Lung (tissue), 12 donors: Measurements from ENCODE around the gene PWWP2B. TPM values are rescaled to one million over a fixed set of nuclear protein-coding genes. Genes with fewer than 3 reads are reported as not detected.

Experiments used
- ATAC-seq: fragments of 200-7000 bp; cut with Tn5 transposase; one replicate; pipeline ENCODE4 v1.9.1; 2020; ENCODE audit warnings: moderate number of reproducible peaks; ENCODE audit not compliant: insufficient read depth, low FRiP score
- DNase-seq, 3 donors: peaks; one replicate each; pipeline ENCODE4 v3.0.0-alpha.2; 2013 to 2017
- H3K27ac ChIP-seq, 2 donors: one replicate each; pipeline ENCODE4 v1.5.1; 2013; ENCODE audit warnings: mild to moderate bottlenecking in 2 of 2, moderate library complexity in 2 of 2, control low read depth in 1 of 2, inconsistent platforms in 1 of 2, low read depth in 1 of 2, low read length in 1 of 2
- H3K27me3 ChIP-seq, 3 donors: one replicate each; pipeline ENCODE4 v1.5.1; 2013; ENCODE audit warnings: low read length in 2 of 3; ENCODE audit not compliant: control insufficient read depth in 3 of 3, insufficient read depth in 3 of 3
- H3K36me3 ChIP-seq, 4 donors: one replicate each; pipeline ENCODE4 v1.5.1; 2013; ENCODE audit warnings: low read length in 4 of 4, mild to moderate bottlenecking in 1 of 4, moderate library complexity in 1 of 4; ENCODE audit not compliant: control insufficient read depth in 4 of 4, insufficient read depth in 4 of 4
- H3K4me1 ChIP-seq, 5 donors: one replicate each; pipeline ENCODE4 v1.5.1; 2013; ENCODE audit warnings: low read length in 5 of 5, mild to moderate bottlenecking in 2 of 5, moderate library complexity in 1 of 5; ENCODE audit not compliant: control insufficient read depth in 5 of 5, insufficient read depth in 5 of 5
- H3K4me3 ChIP-seq: one replicate; pipeline ENCODE4 v1.5.1; 2013; ENCODE audit warnings: mild to moderate bottlenecking, control low read depth, moderate library complexity
- H3K9ac ChIP-seq, 2 donors: one replicate each; pipeline ENCODE4 v1.5.1; 2013; ENCODE audit warnings: low read length in 2 of 2, control low read depth in 1 of 2; ENCODE audit not compliant: insufficient read depth in 1 of 2
- H3K9me3 ChIP-seq, 4 donors: one replicate each; pipeline ENCODE4 v1.5.1; 2013; ENCODE audit warnings: low read length in 3 of 4, mild to moderate bottlenecking in 1 of 4, moderate library complexity in 1 of 4; ENCODE audit not compliant: control insufficient read depth in 4 of 4, insufficient read depth in 3 of 4
- CTCF ChIP-seq: IDR thresholded peaks from 2 replicates; pipeline ENCODE4 v1.5.1; 2012; ENCODE audit warnings: mild to moderate bottlenecking; ENCODE audit errors: control extremely low read depth, extremely low read depth
- WGBS, 2 donors: extraction: QIAGEN DNeasy Blood & Tissue Kit; methylation state at CpG; one replicate each; pipeline ENCODE4 v1.1.7; 2013; 5-methylcytosine and 5-hydroxymethylcytosine counted together
- polyA plus RNA-seq, 2 donors: library from polyadenylated mRNA; stranded (reverse); fragments of 200-250 nt; gene quantifications; one replicate each; pipeline ENCODE4 v1.2.1, GENCODE V29; 2013
- total RNA-seq, 2 donors: library from RNA; depleted of rRNA in 1 of 2; stranded (reverse); fragments of >200 nt in 1 of 2; gene quantifications; one replicate each; pipeline ENCODE4 v1.2.1, GENCODE V29; 2014 to 2021
- donor health status: control.
- donor health status: control.
- donor health status: Bipolar disorder and iron deficiency.
- donor health status: healthy.
- donor health status: DM: yes; HTN: yes; CAD: no.

The PWWP2B gene
- total and polyA plus RNA-seq, 4 donors = 20.1 to 33.4 (median 21.1) TPM

GRCh38 chr10:132417957-132418441 is 21.0 kb downstream of the PWWP2B start:
- Histone ChIP-seq H3K9me3 (no peaks in the 10 kb centered on the region), H3K9ac (no peak overlapping the region), H3K27me3 (no peaks in the 10 kb centered on the region), H3K4me1 (peaks cover 1 to 61% (median 39%) of the 10 kb centered on the region in 5 donors), H3K27ac (peak overlapping the region in 1 of 2 donors; percentile 93), H3K4me3 (no peak overlapping the region), H3K36me3 (peaks cover 0 to 7% (median 3%) of the 10 kb centered on the region in 4 donors)
- no peak for TF ChIP-seq CTCF
- ATAC-seq (peak; percentile 11), DNase-seq (no peak)
- WGBS, 2 donors = 40 to 52% methylated on average over 20 of the region's 20 CpGs

GRCh38 chr10:132418527-132419416 is 21.8 kb downstream of the PWWP2B start:
- Histone ChIP-seq H3K9ac (no peak overlapping the region), H3K27me3 (no peaks in the 10 kb centered on the region), H3K9me3 (no peaks in the 10 kb centered on the region), H3K27ac (peak overlapping the region in 1 of 2 donors; percentile 93), H3K4me1 (peaks cover 4 to 59% (median 36%) of the 10 kb centered on the region in 5 donors), H3K36me3 (peaks cover 0 to 7% (median 3%) of the 10 kb centered on the region in 4 donors), H3K4me3 (no peak overlapping the region)
- ATAC-seq = peak; percentile 37
- 43 to 46% methylated on average over 16 to 18 of the region's 18 CpGs for WGBS, 2 donors
- no peak for TF ChIP-seq CTCF
- DNase-seq = peak; percentile 72 to 86 (median 84)

- H3K4me1 ChIP-seq = peaks cover 4 to 59% (median 34%) of the 10 kb centered on the region in 5 donors
- no peaks in the 10 kb centered on the region for H3K9me3 ChIP-seq
- no peak overlapping the region for H3K9ac ChIP-seq
- TF ChIP-seq CTCF = no peak
- ATAC-seq (no peak), DNase-seq (no peak)
- H3K27ac ChIP-seq = peak overlapping the region in 1 of 2 donors; percentile 97
- H3K27me3 ChIP-seq = no peaks in the 10 kb centered on the region
- no peak overlapping the region for H3K4me3 ChIP-seq
- WGBS, 2 donors = 57 to 65% methylated on average over 21 to 25 of the region's 25 CpGs
- H3K36me3 ChIP-seq = peaks cover 0 to 7% (median 3%) of the 10 kb centered on the region in 4 donors
Observed at GRCh38 chr10:132419538-132420468, 22.8 kb downstream of the PWWP2B start.
